ENCODE data around the gene FN1. TPM values are rescaled to one million over a fixed set of nuclear protein-coding genes. Genes with fewer than 3 reads are reported as not detected.

The FN1 gene
- total and polyA plus RNA-seq, 8 donors = 42.0 to 861 (median 252) TPM

DNA sequence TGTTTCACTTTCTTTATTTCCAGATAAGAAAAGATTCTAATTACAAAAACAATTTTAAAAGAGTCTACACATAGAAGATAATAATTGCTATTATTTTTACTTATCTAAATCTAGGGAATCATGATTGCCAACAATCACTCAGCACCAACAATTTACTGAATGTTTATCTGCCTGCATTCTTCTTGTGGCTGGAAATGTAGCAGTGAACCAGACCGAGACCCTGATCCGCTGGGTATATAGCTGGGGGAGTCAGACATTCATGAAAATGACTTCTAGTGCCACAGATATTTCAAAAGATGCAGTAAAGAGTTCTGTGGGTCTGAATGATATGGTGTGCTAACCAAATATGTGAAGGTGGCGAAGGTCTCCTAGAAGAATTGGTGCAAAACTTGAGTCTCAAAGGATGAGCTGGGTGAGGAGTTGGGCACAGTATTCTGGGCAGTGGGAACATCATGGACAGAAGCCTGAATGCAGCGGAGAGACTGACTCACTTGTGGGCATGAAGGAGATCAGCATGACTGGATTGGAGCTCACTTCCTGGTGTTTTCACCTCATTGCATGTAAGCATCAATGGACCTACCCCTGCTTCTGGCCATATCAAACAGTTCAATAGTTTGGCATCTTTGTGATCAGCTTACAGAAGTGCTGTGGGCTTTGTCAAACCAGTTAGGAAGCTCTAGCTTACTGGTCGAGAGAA is 26.1 kb upstream of the FN1 start:
- 84 to 95% (median 85%) methylated on average over 5 of the region's 5 CpGs for WGBS, 5 donors
- H3K4me3 ChIP-seq = no peak overlapping the region

GRCh38 chr2:215460682-215461382 is 25.0 kb upstream of the FN1 start:
- TF ChIP-seq, protein P1, sequence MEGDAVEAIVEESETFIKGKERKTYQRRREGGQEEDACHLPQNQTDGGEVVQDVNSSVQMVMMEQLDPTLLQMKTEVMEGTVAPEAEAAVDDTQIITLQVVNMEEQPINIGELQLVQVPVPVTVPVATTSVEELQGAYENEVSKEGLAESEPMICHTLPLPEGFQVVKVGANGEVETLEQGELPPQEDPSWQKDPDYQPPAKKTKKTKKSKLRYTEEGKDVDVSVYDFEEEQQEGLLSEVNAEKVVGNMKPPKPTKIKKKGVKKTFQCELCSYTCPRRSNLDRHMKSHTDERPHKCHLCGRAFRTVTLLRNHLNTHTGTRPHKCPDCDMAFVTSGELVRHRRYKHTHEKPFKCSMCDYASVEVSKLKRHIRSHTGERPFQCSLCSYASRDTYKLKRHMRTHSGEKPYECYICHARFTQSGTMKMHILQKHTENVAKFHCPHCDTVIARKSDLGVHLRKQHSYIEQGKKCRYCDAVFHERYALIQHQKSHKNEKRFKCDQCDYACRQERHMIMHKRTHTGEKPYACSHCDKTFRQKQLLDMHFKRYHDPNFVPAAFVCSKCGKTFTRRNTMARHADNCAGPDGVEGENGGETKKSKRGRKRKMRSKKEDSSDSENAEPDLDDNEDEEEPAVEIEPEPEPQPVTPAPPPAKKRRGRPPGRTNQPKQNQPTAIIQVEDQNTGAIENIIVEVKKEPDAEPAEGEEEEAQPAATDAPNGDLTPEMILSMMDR (IDR thresholded peaks at IDR 0.05) = no peak
- no peak for TF ChIP-seq POLR2A (IDR thresholded peaks at IDR 0.05)
- TF ChIP-seq POLR2AphosphoS5 (IDR thresholded peaks at IDR 0.05) = no peak
- TF ChIP-seq EP300 (IDR thresholded peaks at IDR 0.05) = no peak
- intact Hi-C loops (cut with DNase I; ENCODE audit: low total_unique reads) = no loop called here
- whole genome bisulfite sequencing, 5 donors = 62 to 71% (median 67%) methylated on average over 4 of the region's 4 CpGs
- no peak overlapping the region for H3K4me3 ChIP-seq
- H3K36me3 ChIP-seq = no peaks in the 10 kb centered on the region
- H3K4me1 ChIP-seq = no peaks in the 10 kb centered on the region
- peak in 1 of 2 donors; percentile 23 for DNase-seq
- H3K27me3 ChIP-seq = no peaks in the 10 kb centered on the region
- H3K9me3 ChIP-seq = no peaks in the 10 kb centered on the region
- no peak overlapping the region for H3K27ac ChIP-seq

More for the DNA sequence above, 26.1 kb upstream of the FN1 start:
- H3K27ac ChIP-seq = no peak overlapping the region
- TF ChIP-seq POLR2AphosphoS5 (IDR thresholded peaks at IDR 0.05) (no peak), POLR2A (IDR thresholded peaks at IDR 0.05) (no peak), EP300 (IDR thresholded peaks at IDR 0.05) (no peak)
- TF ChIP-seq, protein P1 (IDR thresholded peaks at IDR 0.05) = no peak
- no peak for DNase-seq
- H3K27me3 ChIP-seq = no peaks in the 10 kb centered on the region
- H3K36me3 ChIP-seq = no peaks in the 10 kb centered on the region
- H3K9me3 ChIP-seq = no peaks in the 10 kb centered on the region
- no peaks in the 10 kb centered on the region for H3K4me1 ChIP-seq
- intact Hi-C loops (cut with DNase I; ENCODE audit: low total_unique reads) = no loop called here

GRCh38 chr2:215455958-215456357 is 20.1 kb upstream of the FN1 start:
- DNase-seq = no peak
- TF ChIP-seq EP300 (IDR thresholded peaks at IDR 0.05) = no peak
- TF ChIP-seq, protein P1 (IDR thresholded peaks at IDR 0.05) = no peak
- no peak for TF ChIP-seq POLR2AphosphoS5 (IDR thresholded peaks at IDR 0.05)
- TF ChIP-seq POLR2A (IDR thresholded peaks at IDR 0.05) = no peak
- intact Hi-C loops (cut with DNase I; ENCODE audit: low total_unique reads) = no loop called here
- 61 to 86% (median 69%) methylated on average over 2 to 3 of the region's 3 CpGs for WGBS, 5 donors
- no peaks in the 10 kb centered on the region for H3K9me3 ChIP-seq
- H3K4me3 ChIP-seq = no peak overlapping the region
- no peaks in the 10 kb centered on the region for H3K4me1 ChIP-seq
- no peaks in the 10 kb centered on the region for H3K36me3 ChIP-seq
- H3K27me3 ChIP-seq = no peaks in the 10 kb centered on the region
- no peak overlapping the region for H3K27ac ChIP-seq

GRCh38 chr2:215454519-215455246 is 18.8 kb upstream of the FN1 start:
- Histone ChIP-seq H3K36me3 (no peaks in the 10 kb centered on the region), H3K27ac (no peak overlapping the region), H3K27me3 (no peaks in the 10 kb centered on the region), H3K4me1 (no peaks in the 10 kb centered on the region), H3K9me3 (no peaks in the 10 kb centered on the region), H3K4me3 (no peak overlapping the region)
- intact Hi-C loops (cut with DNase I; ENCODE audit: low total_unique reads) = no loop called here
- TF ChIP-seq, protein P1 (IDR thresholded peaks at IDR 0.05) = peak in 5 of 7 experiments; percentile 55 to 84 (median 75)
- no peak for TF ChIP-seq EP300 (IDR thresholded peaks at IDR 0.05)
- WGBS, 5 donors = 48 to 58% (median 53%) methylated on average over 5 of the region's 5 CpGs
- peak in 1 of 2 donors; percentile 56 for DNase-seq

Measured in stomach (tissue), 9 donors.